Activated naive CD4-positive, alpha-beta T cell treated with anti-CD3 and anti-CD28 coated beads, Interleukin-2, amount 50 U/mL, for 72 hours (primary cell): ENCODE data around the gene MTG1. TPM values are rescaled to one million over a fixed set of nuclear protein-coding genes. Genes with fewer than 3 reads are reported as not detected.
A peak's percentile ranks its signal among the peaks of the same experiment; 100 is the strongest.
"Not testable (repeated sequence)": the region's sequence is repeated elsewhere in the genome, so short reads cannot be mapped to it uniquely, and the experiment has no call there.

Source experiments
- ATAC-seq, 2 donors: fragments of 150-1000 bp; cut with Tn5 transposase; 2 replicates each; pipeline ENCODE4 v1.10.0; 2021; ENCODE audit warnings: mild to moderate bottlenecking in 2 of 2, moderate library complexity in 2 of 2
- DNase-seq, 2 donors: peaks; one replicate each; pipeline ENCODE4 v3.0.0; 2021 to 2022; ENCODE audit warnings: low spot score in 2 of 2
- H3K27ac Mint-ChIP-seq, 2 donors: one replicate each; pipeline ENCODE4 v1.8.0; 2022; ENCODE audit warnings: mild to moderate bottlenecking in 2 of 2, mixed read lengths in 2 of 2
- H3K36me3 Mint-ChIP-seq, 2 donors: one replicate each; pipeline ENCODE4 v1.8.0; 2022; ENCODE audit warnings: mixed read lengths in 2 of 2
- H3K9me3 Mint-ChIP-seq, 2 donors: one replicate each; pipeline ENCODE4 v1.8.0; 2022; ENCODE audit warnings: mixed read lengths in 2 of 2
- total RNA-seq, 2 donors: library from RNA; stranded (reverse); gene quantifications; one replicate each; pipeline ENCODE4 v1.2.3, GENCODE V29; 2022

MTG1 gene
- total RNA-seq, 2 donors from 2014 or later = 39.8 to 65.0 TPM

DNA sequence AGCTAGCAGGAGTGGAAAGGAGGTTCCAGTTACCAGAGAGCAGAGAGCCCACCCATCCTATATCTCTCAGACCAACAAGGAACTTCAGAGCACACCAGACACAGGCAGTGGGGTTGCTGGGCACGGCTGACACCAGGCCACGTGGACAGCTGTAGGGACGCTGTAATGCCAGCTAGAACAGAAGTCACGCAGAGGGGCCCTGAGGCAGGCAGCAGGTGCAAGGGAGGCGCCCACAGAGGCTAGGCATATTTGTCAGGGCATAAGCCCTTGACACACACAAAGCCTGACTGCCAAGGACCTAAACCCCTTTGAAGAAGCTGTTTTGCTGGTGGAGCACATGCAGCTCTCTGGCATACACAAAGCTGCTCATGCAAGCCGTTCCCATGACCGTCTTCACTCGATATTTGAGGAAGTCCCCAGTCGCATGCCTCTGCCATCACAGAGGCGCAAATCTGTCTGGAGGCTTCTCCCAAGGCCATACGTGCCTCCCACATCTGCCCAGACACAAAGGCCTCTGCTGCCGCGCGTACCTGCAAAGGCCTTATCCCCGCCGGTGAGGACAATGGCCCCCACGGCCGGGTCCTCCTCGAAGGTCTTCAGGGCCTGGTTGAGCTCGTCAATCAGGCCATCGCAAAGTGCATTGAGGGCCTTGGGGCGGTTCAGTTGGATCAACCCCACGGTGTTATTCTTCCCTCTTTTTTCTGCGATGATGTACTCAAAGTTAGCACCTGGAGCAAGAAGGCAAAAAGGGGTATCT, 23.7 kb upstream of the MTG1 start:
- DNase-seq = no peak

DNA sequence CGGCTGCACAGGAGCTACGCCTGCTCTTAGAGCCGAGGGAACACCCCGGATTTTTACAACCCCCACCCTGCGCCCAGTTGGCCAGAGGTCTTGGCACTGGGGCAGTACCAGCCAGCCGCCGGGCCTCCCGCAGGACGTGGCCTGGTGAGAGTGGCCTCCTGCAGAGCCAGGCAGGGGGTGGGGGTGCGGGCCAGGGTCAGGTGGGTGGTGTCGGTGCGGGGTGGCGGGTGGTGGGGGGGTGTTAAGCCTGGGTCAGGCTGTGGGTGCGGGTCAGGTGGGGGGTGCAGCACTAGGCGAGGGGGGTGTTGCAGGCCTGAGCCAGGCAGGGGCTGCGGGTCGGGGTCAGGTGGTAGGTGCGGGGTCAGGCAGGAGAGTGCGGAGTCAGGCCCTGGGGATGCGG, 21.4 kb upstream of the MTG1 start:
- DNase-seq (no peak), ATAC-seq (no peak)
- Mint-ChIP-seq H3K36me3 (peaks cover 0 to 6% of the 10 kb centered on the region in 2 donors), H3K27ac (no peak overlapping the region), H3K9me3 (no peaks in the 10 kb centered on the region)

More for the DNA sequence above, 23.7 kb upstream of the MTG1 start:
- ATAC-seq = no peak
- Mint-ChIP-seq H3K36me3 (peaks cover 0 to 6% of the 10 kb centered on the region in 2 donors), H3K9me3 (no peaks in the 10 kb centered on the region), H3K27ac (no peak overlapping the region)

DNA sequence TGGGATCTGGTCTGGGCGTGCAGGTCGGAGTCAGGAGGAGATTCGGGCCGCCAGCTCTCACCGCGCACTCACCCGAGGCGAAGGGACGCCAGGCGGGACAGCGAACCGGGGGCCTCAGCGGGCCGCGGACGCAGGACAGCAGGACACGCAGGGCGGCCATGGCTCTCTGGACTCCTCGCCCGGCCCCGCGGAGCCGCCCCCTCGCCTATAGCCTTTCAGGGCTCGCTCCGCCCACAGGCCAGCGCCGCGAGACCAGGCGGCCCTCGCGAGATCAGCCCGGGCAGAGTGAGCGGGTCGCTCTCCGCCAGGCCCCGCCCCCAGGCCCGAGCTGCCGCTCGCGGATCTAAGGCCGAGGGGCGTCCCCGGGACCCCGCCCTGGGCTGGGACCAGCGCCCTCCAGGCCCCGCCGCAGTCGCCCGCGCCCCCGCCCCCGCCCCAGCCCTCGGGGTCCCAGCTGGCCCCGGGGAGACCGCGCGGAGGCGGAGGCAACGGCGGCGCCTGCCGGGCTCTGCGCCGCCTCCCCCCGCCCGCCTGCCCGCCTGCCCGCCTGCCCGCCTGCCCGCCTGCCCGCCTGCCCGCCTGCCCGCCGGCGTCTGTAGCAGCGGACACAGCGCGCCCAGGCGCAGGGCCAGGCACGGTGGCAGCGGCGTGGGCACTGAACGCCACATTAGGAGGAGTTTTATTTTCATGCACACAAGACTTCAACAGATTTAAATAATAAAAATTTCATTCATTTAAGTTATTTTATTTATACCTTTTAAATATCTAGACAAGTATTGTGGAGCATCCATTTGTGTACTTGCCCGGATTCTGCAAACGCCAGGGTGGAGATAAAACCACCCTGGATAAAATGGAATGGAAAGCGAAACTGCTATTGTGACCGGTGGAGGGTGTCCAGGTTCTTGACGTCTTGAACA, 20.5 kb upstream of the MTG1 start, which contains the start of gene ECHS1:
ECHS1 (minus strand) TSS at position 181 of the 917 bp plus-strand sequence; CDS start at position 160, 21 bp downstream.
- H3K36me3 Mint-ChIP-seq = no peaks in the 10 kb centered on the region
- ATAC-seq (peak; percentile 99), DNase-seq (peak; percentile 96 to 99)
- H3K27ac Mint-ChIP-seq = peak within 1 kb of the TSS; percentile 74 to 89
- H3K9me3 Mint-ChIP-seq = no peaks in the 10 kb centered on the region

DNA sequence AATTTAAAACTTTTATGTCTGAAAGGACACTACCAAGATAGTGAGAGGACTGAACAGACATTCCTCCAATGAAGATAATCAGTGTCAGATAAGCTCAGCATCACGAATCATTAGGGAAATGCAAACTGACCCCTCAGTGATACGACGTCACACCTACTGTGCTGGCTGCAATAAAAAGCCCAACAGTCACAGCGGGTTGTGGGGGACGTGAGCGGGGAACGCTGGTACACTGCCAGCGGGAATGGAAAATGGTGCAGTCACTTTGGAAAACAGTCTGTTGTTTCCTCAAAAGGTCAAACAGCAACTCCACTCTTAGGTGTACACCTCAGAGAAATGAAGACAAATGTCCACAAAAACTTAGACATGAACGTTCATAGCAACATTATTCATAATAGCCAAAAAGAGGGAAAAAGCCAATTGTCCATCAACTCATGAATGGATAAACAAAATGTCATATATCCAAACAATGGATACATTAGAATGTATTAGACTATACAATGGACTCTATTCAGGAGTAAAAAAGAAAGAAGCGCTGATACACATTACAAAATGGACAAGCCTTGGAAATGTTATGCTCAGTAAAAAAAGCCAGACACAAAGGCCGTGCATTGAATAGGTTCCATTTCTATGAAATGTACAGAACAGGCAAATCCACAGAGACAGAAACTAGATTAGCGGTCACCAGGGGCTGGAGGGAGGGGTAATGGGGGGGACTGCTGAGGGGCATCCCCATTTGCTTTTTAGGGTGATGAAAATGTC, 18.4 kb upstream of the MTG1 start:
- no peak for DNase-seq
- Mint-ChIP-seq H3K36me3 (no peaks in the 10 kb centered on the region), H3K27ac (no peak overlapping the region), H3K9me3 (no peaks in the 10 kb centered on the region)
- ATAC-seq = no peak

DNA sequence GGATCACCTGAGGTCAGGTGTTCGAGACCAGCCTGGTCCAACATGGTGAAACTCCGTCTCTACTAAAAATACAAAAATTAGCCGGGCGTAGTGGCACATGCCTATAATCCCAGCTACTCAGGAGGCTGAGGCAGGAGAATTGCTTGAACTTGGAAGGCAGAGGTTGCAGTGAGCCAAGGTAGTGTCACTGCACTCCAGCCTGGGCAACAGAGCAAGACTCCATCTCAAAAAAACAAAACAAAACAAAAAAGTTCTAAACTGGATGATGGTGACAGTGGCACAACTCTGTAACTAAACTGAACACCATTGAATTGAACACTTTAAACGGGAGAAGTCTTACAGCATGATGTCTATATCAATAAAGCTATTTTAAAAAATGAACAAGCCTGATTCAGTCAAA, 17.8 kb upstream of the MTG1 start:
- not testable (repeated sequence) for H3K9me3 Mint-ChIP-seq, ATAC-seq, DNase-seq, H3K27ac Mint-ChIP-seq, H3K36me3 Mint-ChIP-seq

DNA sequence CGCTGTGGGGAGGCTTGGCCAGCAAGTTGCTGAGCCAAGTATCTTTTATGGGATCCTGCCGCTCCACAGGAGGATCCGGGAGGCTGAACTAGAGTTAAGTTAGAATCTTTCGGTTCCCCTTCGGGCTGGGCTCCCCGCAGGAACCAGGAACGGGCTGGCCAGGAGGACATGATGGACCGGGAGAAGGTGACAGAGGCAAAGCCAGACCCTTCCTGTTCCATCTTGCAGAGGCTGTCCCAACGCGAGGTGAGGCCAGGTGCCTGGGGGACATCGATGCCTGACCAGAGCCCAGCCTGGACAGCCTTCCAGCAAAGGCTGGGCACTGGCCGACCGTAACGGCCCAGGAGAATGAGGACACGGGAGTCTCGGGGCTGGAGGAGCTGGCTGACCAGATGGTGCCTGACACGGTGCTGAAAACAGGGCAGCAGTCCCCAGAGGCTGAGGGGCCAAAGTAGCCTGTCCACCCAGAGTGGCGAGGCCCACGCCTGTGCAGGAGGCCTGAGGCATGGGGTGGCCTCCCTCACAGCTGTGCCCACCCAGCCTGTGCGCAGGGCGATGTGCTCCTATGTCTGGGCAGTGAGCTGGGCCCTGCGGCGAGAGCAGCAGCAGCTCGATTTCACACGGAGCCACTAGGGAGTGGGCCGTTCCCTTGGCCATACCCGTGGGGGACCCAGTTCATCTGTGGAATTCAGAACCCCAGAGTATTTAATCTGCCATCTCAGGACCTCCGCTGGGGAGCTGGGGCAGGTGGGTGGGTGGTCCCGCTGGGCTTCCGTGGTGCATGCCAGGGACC, 16.7 kb upstream of the MTG1 start:
- H3K27ac Mint-ChIP-seq = no peak overlapping the region
- no peaks in the 10 kb centered on the region for H3K36me3 Mint-ChIP-seq
- ATAC-seq = no peak
- DNase-seq = no peak
- H3K9me3 Mint-ChIP-seq = no peaks in the 10 kb centered on the region

DNA sequence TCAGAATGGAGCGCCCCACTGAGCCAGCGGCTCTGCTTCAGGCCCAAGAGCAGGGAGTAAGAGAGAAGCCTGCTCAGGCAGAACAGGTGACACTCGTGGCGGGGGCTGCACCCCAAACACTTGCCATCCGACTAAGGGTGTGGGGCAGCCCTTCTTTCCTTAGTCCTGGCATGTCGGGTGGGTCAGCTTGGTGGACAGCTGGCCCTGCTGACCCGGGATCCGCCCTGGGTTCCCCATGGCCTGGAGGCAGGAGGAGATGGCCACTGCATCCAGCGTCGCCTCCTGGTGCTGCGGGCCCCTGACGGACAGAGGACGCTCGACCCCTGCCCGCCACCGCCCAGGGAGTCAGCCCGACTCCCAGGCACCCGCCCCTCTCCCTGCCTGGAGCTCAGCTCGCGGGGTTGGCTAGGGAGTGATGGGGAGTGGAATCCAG, 16.1 kb upstream of the MTG1 start:
- ATAC-seq (no peak), DNase-seq (no peak)
- Mint-ChIP-seq H3K27ac (no peak overlapping the region), H3K36me3 (no peaks in the 10 kb centered on the region), H3K9me3 (no peaks in the 10 kb centered on the region)

DNA sequence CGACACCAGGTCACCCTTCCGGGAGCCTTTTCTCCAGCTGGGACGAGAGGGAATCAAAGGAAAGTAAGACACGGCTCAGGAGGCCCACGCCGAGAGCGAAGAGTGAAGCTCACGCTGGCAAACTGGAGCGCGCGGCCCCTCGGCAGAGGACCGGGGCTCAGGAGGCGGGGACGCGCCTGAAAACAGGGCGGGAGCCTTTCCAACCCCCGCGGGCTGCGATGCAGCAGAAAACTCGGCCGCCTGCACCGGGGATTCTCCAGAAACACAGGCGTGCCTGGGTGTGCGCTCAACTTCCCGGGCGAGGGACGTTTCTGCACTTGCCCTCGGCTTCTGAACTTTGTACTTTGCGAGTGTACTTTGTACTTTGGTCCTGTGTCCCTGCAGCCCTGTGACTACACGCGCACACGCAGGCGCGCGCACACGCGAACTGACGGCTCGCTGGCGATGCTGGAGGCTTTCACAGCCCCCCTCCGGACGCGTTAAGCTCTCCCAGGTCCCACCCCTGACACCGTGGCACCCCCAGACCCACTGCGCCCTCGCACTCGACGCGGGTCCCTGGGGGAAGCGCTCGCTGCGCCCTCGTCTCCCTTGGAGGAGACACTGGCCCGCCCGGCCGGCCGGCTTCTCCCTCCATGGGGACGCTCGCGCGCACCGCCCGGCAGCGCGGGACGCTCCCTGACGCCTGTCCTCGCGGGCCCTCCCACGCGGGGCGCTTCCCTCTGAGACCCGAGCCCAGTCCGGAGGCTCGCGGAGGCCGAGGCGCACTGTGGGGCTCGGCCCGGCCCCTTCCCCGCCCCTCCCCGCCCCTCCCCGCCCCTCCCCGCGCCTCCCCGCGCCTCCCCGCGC, 15.5 kb upstream of the MTG1 start:
- Mint-ChIP-seq H3K36me3 (no peaks in the 10 kb centered on the region), H3K27ac (no peak overlapping the region), H3K9me3 (no peaks in the 10 kb centered on the region)
- DNase-seq (peak; percentile 63 to 76), ATAC-seq (peak; percentile 59 to 75)

DNA sequence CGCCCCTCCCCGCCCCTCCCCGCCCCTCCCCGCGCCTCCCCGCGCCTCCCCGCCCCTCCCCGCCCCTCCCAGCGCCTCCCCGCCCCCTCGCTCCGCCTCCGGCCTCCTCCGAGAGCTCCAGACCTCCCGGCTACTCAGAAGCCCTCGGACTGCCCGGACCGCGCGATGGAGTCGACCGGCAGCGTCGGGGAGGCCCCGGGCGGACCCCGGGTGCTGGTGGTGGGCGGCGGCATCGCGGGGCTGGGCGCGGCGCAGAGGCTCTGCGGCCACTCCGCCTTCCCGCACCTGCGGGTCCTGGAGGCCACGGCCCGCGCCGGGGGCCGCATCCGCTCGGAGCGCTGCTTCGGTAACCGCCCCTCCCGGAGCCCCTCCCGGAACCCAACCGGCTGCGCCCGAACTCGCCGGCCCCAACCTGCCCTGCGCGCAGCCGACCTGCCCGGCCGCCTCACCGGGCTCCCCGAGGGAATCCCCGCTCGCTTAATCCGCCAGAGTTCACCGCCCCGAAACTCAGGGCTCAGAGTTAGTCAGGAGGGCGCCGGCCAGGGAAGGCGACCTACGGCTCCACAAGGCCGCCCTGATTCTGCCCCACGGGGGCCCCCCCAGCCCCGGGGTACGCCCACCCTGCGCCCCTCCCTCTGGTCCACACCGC, 14.7 kb upstream of the MTG1 start, which contains the start of gene PAOX:
PAOX (plus strand) TSS at position 111 of the 649 bp plus-strand sequence; CDS start at position 166, 55 bp downstream.
- H3K27ac Mint-ChIP-seq = no peak within 1 kb of the TSS
- DNase-seq (peak; percentile 54 to 84), ATAC-seq (peak; percentile 61 to 86)
- H3K9me3 Mint-ChIP-seq = no peaks in the 10 kb centered on the region
- no peaks in the 10 kb centered on the region for H3K36me3 Mint-ChIP-seq

DNA sequence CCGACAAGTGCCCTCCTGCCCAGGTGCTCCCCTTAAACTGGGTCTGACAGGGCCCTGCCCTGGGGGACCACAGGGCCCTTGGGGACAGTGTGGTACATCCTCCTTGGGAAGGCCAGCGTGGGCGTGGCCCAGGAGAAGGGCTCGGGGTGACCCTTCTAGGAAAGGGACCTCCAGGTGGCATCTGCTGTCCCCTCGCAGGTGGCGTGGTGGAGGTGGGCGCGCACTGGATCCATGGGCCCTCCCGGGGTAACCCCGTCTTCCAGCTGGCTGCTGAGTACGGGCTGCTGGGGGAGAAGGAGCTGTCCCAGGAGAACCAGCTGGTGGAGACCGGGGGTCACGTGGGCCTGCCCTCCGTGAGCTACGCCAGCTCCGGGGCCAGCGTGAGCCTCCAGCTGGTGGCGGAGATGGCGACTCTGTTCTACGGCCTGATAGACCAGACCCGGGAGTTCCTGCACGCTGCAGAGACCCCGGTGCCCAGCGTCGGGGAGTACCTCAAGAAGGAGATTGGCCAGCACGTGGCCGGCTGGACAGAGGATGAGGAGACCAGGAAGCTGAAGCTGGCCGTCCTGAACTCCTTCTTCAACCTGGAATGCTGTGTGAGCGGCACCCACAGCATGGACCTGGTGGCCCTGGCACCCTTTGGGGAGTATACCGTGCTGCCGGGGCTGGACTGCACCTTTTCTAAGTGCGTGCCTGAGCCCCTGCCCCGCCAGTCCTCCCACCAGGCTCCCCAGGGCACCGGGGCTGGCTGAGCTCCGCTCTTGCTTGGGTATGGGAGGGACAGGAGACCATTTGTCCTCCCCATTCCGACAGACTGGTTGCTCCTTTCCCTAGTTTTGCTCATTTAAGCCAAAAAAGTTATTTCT, 13.9 kb upstream of the MTG1 start:
- Mint-ChIP-seq H3K9me3 (no peaks in the 10 kb centered on the region), H3K36me3 (no peaks in the 10 kb centered on the region), H3K27ac (peak overlapping the region in 1 of 2 donors; percentile 36)
- DNase-seq (no peak), ATAC-seq (no peak)

DNA sequence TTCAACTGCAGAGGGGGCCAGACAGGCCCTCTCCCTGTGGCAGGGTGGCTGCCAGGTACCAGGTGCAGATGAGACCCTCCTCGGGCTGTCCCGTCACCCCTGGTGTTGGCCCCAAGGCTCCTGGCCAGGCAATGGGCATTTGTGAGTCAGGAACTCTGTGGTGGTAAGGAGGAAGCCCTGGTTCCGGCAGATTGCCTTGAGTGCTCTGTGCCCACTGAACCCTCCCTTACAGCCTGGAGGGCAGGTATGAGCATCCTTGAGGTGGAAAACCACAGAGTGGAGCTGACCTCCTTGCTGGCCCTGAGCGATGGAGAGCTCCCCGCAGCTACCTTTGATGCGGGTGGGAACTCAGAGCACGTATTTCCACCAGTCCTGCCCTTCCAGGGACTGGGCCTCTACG, 12.9 kb upstream of the MTG1 start:
- no peak for ATAC-seq
- no peaks in the 10 kb centered on the region for H3K36me3 Mint-ChIP-seq
- no peaks in the 10 kb centered on the region for H3K9me3 Mint-ChIP-seq
- no peak for DNase-seq
- H3K27ac Mint-ChIP-seq = no peak overlapping the region

DNA sequence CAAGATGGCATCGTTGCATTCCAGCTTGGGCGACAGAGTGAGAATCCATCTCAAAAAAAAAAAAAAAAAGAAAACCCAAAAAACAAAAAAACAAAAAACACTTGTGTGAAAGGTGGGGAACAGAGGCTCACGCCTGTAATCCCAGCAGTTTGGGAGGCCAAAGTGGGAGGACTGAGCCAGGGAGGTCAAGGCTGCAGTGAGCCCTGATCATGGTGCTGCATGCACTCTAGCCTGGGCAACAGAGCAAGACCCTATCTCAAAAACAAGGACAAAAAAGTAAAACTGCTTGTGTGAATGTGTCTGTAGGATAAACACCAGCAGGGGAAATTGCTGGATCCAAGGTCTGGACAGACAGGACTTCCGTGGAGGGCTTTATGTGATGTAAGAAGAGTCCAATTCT, 10.4 kb upstream of the MTG1 start:
- no peak for ATAC-seq
- H3K27ac Mint-ChIP-seq = no peak overlapping the region
- no peaks in the 10 kb centered on the region for H3K9me3 Mint-ChIP-seq

DNA sequence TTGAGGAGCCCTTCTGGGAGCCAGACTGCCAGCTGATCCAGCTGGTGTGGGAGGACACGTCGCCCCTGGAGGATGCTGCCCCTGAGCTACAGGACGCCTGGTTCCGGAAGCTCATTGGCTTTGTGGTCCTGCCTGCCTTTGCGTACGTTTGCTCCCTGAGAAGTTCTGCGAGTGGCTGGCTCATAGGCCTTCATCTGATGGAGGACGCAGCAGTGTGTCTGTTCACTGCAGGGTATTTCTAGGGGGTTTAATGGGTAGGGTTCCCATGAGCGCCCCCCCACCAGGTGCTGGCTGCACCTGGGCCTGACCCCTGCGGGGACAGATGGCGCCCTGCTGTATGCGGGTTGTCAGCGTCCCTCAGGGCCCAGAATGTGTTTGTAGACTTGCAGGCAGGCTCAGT, 9.9 kb upstream of the MTG1 start:
- Mint-ChIP-seq H3K9me3 (no peaks in the 10 kb centered on the region), H3K27ac (no peak overlapping the region)
- ATAC-seq = no peak

More for the DNA sequence above, 10.4 kb upstream of the MTG1 start:
- no peaks in the 10 kb centered on the region for H3K36me3 Mint-ChIP-seq
- no peak for DNase-seq

DNA sequence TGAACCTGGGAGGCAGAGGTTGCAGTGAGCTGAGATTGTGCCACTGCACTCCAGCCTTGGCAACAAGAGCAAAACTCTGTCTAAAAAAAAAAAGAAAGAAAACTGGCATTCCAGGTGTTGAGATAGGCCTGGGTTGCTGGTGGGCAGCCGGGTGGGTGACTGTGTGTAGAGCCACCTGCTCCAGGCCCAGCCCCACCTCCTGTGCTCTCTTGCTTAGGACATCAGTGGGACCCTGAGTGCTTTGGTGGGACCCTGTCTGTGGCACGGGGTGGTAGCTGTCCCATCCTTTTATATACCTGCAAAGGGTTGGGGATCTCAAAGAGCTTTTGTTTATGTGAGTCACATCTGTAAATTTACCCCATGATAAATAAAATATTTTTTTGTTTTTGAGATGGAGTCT, 8.7 kb upstream of the MTG1 start:
- ATAC-seq (no peak), DNase-seq (no peak)
- Mint-ChIP-seq H3K36me3 (no peaks in the 10 kb centered on the region), H3K9me3 (no peaks in the 10 kb centered on the region), H3K27ac (no peak overlapping the region)

More for the DNA sequence above, 9.9 kb upstream of the MTG1 start:
- no peak for DNase-seq
- H3K36me3 Mint-ChIP-seq = no peaks in the 10 kb centered on the region
